ENCODE results near the gene EXOC6.
A peak's percentile ranks its signal among the peaks of the same experiment; 100 is the strongest.

The EXOC6 gene

DNA sequence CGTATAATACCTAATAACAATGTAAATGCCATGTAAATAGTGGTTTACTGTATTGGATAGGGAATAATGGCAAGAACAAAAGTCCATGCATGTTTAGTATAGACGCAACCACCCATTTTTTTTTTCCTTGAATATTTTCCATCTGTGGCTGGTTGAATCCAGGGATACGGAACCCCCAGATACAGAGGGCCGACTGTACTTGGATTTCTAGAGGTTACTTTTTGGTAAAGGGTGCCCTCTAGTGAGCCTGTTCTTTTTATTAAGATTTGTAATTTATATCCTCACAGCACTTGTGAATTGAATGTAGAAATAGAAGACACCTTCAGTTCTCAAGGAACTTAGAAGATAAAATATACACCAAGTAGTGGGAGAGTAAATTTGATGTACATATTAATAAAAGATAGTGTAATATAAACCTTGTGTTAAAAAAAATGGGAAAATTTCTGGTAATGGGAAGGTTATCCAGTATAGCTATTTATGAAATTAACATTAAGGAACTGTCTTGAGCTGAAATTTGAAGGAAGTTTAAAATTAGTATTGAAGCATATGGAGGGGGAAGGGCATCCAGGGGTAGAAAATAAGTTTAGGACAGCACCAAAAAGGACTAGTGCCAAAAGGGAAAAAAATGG, 32.0 kb downstream of the EXOC6 start:
- DNase-seq (ENCODE audit: low read depth in 2 of 2): peak; percentile 8 to 14

DNA sequence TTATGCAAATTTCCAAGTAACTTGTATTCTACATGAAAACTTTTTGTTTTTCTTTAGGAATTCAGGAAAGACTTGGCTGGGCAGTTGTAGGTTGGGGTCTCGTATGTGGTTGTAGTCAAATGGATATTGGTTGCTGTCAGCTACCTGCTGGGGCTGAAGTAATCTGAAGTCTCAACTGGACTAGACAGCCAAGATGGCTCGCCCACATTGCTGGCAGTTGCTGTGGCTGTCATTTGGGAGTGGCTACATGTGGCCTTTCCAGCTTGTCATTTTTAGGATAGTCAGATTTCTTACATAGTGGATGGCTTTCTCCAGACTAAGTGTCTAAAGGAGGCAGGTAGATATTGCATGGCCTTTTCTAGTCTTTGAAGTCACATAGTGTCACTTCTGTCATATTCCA, 32.6 kb downstream of the EXOC6 start:
- no peak for DNase-seq (ENCODE audit: low read depth in 2 of 2)

DNA sequence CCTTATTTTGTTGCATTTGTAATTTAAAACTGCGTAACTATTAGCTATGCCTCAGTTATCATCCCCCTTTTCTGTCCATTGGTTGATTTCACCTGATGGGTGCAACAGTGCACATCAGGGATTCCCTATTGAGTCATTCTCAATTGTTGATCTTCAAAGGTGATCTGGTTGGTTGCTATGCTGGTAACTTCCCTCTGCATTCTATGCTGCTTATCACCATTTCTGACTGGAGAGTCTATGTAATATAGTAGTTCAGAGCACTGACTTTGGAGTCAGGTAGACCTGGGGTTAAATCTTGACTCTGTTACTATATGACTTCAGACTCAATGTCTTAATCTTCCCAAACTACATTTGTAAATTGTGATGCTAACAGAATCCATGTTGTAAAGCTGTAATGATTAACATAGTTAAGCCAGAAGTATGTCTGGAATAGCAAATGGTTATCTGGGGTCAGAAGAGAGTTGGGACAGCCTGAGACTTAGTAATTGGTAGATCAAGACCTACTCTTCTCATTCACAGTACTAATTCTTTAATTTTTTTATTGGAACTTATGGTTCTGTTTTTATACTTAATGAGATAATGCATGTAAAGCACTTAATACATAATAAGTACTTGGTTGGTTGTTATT, 38.1 kb downstream of the EXOC6 start:
- no peak for DNase-seq (ENCODE audit: low read depth in 2 of 2)

DNA sequence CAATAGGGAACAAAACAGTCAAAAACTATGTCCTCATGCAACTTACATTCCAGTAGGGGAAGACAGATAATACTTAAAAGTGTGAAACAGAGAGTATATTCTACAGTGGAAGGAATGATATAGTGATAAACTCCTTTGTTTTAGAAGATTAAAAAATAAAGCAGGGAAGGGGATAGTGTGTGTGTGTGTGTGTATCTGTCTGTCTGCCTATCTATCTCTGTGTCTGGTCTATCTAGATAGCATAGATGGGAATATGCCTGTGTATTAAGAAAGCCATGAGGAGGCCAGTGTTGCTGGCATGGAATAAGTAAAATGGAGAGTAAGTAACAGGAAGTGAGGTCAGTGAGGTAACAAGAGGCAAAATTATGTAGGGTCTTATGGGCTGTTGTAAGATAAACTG, 42.2 kb downstream of the EXOC6 start:
- no peak for DNase-seq (ENCODE audit: low read depth in 2 of 2)

DNA sequence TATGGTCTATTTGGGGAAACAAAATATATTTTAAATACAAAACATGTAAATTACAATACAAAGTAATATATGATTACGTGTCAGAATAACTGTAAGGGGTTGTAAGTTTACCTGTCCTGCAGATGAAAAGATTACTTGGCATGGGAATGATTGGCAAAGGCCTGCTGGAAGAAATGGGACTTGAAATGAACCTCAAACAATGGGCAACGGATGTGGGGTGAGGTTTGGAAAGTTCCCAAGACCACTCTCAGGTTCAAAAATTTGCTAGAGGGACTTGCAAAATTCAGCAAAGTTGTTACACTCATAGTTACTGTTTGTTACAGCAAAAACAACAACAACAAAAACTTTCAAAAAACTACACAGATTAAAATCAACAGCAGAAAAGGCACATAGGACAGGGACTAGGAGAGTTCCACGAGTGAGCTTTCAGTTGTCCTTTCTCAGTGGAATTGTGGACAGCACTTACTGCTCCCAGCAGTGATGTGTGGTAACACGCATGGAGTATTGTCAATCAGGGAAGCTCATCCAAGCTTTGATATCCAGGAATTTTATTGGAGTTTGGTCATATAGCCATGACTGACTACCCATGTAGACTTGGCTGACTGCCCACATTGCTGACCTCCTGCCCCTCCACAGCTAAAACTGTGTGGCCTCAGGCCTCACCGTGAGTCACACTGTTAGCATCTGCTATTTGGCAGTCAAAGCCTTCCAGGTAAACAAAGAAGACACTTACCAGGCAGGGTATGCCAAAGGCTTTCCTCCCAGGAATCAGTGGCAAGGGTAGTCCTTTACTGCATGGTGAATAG, 43.8 kb downstream of the EXOC6 start:
- DNase-seq (ENCODE audit: low read depth in 2 of 2): peak; percentile 22 to 23

DNA sequence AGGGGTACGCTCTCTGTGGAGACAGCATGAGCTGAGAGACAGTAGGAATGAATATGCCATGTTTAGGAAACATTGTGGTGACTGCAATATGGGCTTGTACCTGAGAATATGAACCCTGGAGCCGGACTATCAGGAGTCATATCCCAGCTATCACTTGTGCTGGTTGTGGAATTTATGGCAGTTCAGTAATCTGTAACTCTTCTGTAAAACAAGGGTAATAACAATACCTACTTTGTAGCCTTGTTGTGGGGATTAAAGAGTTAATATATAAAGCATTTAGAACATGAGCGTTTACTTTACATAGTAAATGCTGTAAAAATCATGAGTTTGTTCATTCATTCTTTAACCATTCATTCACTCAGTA, 44.4 kb downstream of the EXOC6 start:
- DNase-seq (ENCODE audit: low read depth in 2 of 2): no peak

DNA sequence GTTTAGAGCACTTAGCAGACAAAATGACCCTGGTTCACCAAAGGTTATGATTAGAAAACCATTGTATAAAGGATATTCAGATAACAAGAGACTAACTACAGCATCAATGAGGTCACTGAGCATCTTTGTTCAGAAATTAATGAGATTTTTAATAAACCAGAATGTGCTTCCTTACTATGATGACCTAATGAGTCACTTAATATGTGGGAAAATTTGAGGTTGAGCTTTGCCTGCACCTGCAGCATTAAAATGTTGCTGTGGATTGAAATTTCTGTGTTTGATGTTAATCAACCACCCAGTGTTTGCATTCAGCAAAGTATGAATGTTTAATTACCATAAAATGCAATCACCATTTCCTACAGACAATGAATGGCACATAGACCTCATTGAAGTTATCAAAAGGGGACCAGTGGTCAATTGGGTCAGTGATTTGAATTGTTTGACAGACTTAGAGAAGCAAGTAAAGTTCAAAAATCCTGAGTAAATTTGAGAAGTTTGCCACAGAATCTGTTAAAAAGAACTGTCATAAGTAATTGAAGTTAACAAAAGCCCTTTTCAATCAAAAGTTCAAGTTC, 45.8 kb downstream of the EXOC6 start:
- DNase-seq (ENCODE audit: low read depth in 2 of 2): no peak

DNA sequence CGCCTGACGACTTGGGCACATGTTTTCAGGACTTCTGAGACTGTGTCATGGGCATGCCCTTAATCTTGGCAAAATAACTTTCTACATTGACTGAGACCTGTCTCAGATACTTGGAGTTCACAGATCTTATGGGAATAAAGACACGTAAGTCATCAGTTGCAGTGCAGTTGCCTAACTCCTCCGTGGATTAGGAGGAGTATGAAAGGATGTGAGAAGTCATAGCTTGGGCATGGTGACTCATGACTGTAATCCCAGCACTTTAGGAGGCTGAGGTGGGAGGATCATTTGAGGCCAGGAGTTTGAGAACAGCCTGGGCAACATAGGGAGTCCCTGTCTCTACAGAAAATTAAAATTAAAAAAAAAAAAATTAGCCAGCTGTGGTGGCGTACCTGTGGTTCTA, 49.6 kb downstream of the EXOC6 start:
- no peak for DNase-seq (ENCODE audit: low read depth in 2 of 2)

DNA sequence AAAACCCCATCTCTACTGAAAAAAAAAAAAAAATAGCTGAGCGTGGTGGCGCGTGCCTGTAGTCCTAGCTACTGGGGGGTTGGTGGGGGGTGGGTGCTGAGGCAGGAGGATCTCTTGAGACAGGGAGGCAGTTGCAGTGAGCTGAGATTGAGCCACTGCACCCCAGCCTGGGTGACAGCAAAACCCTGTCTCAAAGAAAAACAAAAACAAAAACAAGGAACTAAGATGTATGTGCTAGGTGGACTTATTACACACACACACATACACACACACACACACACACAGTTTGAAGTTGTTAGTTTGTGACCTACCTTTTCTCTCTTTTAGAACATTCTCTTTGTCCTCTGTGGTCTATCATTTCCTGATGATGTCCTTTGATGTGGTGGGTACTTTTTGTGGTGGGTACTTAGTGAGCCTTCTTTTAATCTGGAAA, 53.5 kb downstream of the EXOC6 start:
- DNase-seq (ENCODE audit: low read depth in 2 of 2): no peak

DNA sequence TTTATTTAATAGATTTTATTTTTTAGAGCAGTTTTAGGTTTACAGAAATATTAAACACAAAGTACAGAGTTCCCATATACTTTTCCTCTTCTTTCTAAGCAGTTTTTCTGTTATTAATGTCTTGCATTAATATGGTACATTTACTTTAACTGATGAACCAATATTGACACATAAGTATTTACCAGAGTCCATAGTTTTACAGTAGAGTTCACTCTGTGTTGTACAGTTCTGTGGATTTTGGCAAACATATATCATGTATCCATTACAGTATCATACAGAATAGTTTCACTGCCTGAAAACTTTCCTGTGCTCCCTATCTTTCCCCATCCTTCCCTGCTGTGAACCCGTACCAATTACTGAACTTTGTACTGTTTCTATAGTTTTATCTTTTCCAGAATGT, 55.3 kb downstream of the EXOC6 start:
- no peak for DNase-seq (ENCODE audit: low read depth in 2 of 2)

DNA sequence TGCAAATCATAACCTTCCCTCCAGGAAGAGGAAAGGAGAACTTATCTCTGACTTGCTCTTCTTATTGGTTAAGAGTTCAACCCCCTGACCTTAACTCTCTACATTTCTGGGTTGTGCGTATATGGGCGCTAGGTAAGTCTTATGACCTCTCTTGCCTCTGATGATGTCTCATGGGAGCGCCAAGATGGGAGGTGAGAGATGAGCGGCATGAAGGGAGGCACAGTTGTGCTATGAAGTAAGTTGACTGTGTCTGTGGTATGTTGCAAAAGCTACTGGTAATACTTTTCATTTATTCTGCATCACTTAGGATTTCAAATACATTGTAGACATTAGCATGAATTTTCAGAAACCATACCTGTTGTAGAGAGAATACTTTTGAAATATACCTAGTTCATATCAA, 59.0 kb downstream of the EXOC6 start:
- no peak for DNase-seq (ENCODE audit: low read depth in 2 of 2)

DNA sequence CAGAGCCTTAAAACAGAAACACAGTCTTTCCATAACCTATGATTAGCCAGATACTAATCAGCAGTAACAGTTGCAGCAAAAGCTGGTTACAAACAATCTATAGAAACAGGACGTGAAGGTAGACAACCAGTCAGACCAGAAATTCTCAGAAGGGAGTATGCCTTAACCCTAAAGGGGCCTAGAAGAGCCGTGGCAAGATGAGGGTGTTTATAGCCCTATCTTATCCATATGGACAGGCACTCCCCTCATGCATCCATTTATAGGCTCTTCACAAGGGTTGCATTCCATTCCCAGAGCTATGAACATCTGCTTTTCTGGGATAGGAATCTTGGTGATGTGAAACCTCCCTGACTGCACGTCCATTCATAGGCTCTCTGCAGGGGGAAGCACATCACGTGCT, 64.3 kb downstream of the EXOC6 start:
- DNase-seq (ENCODE audit: low read depth in 2 of 2): peak in 1 of 2 experiments; percentile 4

DNA sequence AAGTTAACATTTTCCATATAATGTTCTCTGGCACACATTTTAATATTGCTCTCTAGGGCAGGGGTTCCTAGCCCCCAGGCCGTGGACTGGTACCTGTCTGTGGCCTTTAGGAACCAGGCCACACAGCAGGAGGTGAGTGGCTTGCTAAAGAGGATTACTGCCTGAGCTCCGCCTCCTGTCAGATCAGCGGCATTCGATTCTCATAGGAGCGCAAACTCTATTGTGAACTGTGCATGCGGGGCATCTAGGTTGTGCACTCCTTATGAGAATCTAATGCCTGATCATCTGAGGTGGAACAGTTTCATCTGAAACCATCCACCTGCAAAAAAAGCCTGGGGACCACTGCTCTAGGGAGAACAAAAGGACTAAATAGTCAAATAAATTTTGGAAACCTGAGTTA, 65.7 kb downstream of the EXOC6 start:
- no peak for DNase-seq (ENCODE audit: low read depth in 2 of 2)

DNA sequence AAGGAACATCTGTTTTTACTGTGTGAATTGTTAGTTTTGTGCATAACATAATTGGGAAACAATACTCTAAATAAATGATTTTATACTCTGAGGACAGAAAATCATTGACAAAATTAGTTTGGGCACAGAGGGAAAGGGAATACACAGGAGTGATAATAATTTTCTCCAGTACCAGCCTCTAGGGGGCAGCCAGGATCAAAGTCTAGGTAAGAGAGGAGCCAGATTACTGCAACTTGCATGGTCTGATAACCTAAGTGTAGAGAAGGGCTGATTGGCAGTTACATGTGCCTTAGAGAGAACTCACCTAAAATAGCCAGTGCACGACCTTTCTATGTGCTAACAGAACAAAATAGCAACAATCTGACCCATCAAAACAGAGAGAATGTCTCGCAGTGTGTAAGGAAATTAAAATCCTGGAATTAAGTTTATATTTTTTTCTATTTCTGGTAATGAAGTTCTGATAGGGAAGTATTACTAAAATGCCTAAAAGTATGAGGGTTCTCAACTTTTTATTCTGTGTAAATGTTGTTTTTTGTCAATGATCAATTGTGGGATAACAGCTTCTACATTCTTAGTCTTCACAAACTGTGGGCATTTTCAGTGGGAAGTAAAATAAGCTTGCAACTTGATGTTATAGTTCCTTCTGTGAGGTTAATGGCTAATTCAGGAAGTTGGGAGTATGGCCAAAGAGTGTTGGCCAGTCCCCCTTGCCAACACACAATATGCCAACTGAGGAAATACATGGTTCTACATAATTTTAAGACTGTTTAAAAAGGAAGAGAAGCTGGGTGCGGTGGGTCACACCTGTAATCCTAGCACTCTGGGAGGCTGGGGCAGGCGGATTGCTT, 66.4 kb downstream of the EXOC6 start:
- DNase-seq (ENCODE audit: low read depth in 2 of 2): peak; percentile 10 to 11

DNA sequence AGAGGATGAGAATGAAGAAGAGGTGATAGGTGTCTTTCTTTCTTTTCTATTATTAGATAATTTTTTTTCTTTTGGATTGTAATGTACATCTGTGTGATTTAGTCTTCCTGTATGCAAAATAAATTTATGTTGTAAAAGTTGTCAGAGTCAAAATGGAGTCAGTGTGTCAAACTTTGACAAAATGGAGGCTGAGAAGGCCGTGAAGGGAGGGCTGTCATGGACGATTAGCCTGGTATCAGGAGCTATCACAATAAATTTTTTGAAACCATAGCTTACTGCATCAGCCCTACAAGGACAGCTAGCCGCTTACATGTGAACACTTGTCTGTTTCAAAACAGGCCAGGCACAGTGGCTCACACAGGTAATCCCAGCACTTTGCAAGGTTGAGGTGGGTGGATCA, 67.6 kb downstream of the EXOC6 start:
- no peak for DNase-seq (ENCODE audit: low read depth in 2 of 2)

DNA sequence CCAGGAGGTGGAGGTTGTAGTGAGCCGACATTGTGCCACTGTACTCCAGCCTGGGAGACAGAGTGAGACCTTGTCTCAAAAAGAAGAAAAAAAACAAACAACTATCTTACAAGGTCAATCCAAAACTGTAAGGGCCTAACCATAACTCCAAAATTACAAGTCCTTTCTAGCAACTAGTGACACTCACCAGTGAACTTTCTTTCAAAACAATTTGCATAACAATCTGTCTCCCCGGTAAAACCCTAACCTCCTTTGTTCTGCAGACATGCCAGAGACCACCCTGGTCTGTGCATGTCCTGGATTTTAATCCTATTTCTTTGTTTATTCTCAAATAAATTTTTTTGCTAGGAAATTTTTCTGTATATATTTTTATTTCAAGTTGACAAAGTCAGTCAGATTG, 68.1 kb downstream of the EXOC6 start:
- DNase-seq (ENCODE audit: low read depth in 2 of 2): no peak

DNA sequence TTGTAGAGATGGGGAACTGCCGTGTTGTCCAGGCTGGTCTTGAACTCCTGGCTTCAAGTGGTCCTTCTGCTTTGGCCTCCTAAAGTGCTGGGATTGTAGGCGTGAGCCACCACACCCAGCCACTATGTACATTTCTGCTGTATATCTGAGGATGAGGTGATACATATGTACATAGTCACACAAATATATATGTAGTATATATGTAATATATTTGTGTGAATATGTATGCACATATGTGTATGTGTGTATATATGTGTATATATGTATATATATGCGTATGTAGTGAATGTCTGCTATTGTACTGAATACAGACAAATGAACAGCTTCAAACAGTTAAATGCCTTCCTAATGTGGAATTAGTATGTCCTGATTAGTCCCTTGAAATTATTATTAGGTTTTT, 70.3 kb downstream of the EXOC6 start:
- no peak for DNase-seq (ENCODE audit: low read depth in 2 of 2)

DNA sequence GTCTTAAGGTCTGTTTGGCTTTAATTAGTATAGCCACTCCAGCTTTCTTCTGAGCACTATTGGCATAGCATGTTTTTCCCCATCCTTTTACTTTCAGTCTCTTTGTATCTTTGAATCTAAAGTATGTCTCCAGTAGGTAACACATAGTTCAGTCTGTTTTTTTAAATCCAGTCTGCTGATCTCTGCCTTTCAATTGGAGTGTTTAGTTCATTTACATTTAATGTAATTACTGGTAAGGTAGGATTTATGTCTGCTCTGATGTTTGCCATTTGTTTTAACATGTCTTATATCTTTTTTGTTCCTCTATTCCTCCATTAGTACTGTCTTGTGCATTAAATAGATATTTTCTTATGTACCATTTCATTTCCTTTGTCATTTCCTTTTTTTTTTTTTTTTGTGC, 72.5 kb downstream of the EXOC6 start:
- DNase-seq (ENCODE audit: low read depth in 2 of 2): no peak

DNA sequence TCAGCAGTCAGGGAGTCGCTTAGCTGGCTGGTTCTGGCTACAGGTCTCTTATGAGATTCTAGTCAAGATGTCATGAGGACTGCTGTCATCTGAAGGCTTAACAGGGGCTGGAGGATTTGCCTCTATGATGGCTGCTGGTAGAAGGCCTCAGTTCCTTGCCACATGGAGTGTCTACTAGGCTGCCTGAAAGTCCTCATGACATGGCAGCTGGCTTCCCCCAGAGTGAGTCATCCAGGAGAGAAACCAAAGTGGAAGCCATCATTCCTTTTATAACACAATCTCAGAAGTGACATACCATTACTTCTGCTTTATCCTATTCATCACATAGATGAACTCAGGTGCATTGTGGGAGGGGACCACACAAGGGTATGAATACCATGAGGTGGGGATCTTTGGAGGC, 75.1 kb downstream of the EXOC6 start:
- DNase-seq (ENCODE audit: low read depth in 2 of 2): no peak

DNA sequence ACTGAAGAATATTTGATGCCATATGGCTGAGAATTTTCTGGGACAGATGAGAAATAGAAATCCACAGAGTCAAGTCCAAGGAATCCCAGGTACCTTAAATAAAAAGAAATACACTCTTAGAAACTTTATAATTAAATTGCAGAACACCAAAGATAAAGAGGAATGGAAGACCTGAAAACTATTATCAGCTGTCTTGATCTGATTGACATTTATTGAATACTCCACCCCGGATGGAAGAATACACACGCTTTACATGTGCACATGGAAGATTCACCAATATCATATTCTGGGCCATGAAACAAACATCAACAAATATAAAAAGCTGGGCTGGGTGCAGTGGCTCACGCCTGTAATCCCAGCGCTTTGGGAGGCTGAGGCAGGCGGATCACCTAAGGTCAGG, 81.6 kb downstream of the EXOC6 start:
- DNase-seq (ENCODE audit: low read depth in 2 of 2): no peak

DNA sequence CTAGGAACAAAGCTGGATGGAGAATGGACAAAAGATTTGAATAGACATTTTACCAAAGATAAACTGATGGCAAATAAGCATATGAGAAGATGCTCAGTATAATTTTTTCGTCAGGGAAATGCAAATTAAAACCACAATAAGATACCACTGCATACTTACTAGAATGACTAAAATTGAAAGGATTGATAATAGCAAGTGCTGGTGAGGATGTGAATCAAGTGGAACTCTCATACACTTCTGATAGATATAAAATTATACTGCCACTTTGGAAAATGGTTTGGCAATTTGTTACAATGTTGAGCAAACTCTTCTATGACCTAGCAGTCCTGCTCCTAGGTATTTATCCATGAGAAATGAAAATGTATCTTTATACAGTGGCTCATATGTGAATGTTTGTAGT, 83.3 kb downstream of the EXOC6 start:
- no peak for DNase-seq (ENCODE audit: low read depth in 2 of 2)

DNA sequence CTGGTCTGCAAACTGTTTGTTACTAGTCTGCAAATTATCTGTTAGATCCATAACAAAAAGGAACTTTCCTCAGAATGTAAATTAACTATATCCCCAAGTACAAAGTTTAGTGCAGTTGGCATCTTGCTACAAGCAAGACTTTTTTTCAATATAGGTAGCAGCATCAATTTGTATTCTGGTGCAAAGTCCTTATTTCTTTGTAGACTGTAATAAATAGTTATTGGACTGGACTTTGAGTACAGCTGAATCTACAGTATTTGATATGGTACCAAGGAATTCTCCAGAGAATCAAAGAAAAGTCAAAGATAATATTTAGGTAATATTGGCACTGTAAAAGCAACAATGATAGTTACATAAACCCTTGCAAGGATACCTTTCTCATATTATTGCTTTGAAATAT, 89.6 kb downstream of the EXOC6 start:
- DNase-seq (ENCODE audit: low read depth in 2 of 2): no peak

All from fibroblast of skin of left quadriceps (primary cell).